MCF 10A (cell line): ENCODE results near the gene MYLK2. TPM values are rescaled to one million over a fixed set of nuclear protein-coding genes. Genes with fewer than 3 reads are reported as not detected.

Source experiments
- BruUV-seq: library from RNA; stranded (reverse); fragments of 400-500 nt; replicated peaks from 2 replicates; lab custom pipeline; 2021; lab: Mats Ljungman, UMichigan
- CTCF ChIA-PET: fragments of 300-600 bp; sonication (Branson Sonifier 250); formaldehyde crosslinking; extraction: SDS; loops from one replicate; lab custom pipeline; 2021; ENCODE audit warnings: antibody characterized with exemption, inconsistent platforms; lab: Yijun Ruan, JAX
- POLR2A ChIA-PET: fragments of 300-600, 350-650 bp; sonication (Branson Sonifier 250); formaldehyde crosslinking; extraction: SDS; loops from one replicate; lab custom pipeline; 2020; ENCODE audit warnings: antibody characterized with exemption, inconsistent platforms; lab: Yijun Ruan, JAX
- DNase-seq: peaks from one replicate; pipeline ENCODE4 v3.0.0-alpha.2; 2018; ENCODE audit not compliant: unreplicated experiment
- H3K27ac Mint-ChIP-seq: one replicate; pipeline ENCODE4 v1.8.0; 2022; ENCODE audit warnings: mild to moderate bottlenecking, low read depth, mixed read lengths; ENCODE audit not compliant: unreplicated experiment
- H3K27me3 Mint-ChIP-seq: one replicate; pipeline ENCODE4 v1.8.0; 2022; ENCODE audit warnings: mixed read lengths; ENCODE audit not compliant: insufficient read depth, unreplicated experiment
- H3K36me3 Mint-ChIP-seq: one replicate; pipeline ENCODE4 v1.8.0; 2022; ENCODE audit warnings: mild to moderate bottlenecking, moderate library complexity, mixed read lengths; ENCODE audit not compliant: insufficient read depth, unreplicated experiment
- H3K4me1 Mint-ChIP-seq: one replicate; pipeline ENCODE4 v1.8.0; 2022; ENCODE audit warnings: mixed read lengths; ENCODE audit not compliant: insufficient read depth, unreplicated experiment
- H3K4me3 Mint-ChIP-seq: one replicate; pipeline ENCODE4 v1.8.0; 2022; ENCODE audit warnings: mild to moderate bottlenecking, moderate library complexity, mixed read lengths; ENCODE audit not compliant: unreplicated experiment
- H3K9me3 Mint-ChIP-seq: one replicate; pipeline ENCODE4 v1.8.0; 2022; ENCODE audit warnings: mixed read lengths; ENCODE audit not compliant: unreplicated experiment
- intact Hi-C: fragments of 100-400 bp; cut with micrococcal nuclease; formaldehyde crosslinking; loops from 2 replicates; pipeline ENCODE4 v1.14.1; 2022
- total RNA-seq: library from RNA; stranded (reverse); gene quantifications from 2 replicates; pipeline ENCODE4 v1.2.3, GENCODE V29; 2022
- TF ChIP-seq, protein P1 (sequence below): fragments of 200-600 bp; IDR thresholded peaks from one replicate; pipeline ENCODE4 v1.8.0; 2022; ENCODE audit warnings: antibody characterized with exemption, mild to moderate bottlenecking; ENCODE audit not compliant: unreplicated experiment

Gene MYLK2
- total RNA-seq, 1 experiment from 2014 or later: 0.14 TPM

DNA sequence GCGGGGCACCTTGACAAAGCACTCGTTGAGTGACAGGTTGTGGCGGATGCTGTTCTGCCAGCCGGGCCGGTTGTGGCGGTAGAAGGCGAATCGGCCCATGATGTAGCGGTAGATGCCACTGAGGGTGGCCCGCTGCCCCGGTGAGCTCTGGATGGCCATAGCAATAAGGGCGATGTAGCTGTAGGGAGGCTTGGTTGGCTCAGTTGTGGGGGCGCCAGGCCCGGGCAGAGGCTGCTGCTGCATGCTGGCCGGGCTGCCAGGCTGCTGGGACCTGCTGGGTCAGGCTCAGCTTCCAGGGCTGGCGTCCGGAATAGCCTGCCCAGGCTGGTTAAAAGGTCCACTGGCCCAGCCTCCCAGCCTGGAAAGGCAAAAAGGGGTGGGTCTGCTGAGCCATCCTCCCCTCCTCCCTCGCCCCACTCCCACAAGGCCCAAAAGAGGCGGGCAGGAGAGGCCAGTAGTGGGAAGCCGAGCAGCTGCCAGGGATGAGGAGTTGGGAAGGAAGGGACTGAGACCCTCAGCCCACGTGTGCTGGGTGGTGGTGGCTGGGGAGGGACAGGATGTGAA, 26.2 kb downstream of the MYLK2 start, which contains the start of gene FOXS1:
Gene FOXS1 (minus strand): TSS at position 305 of the 564 bp plus-strand sequence. CDS start 62 bp downstream, at position 243.
- no peak for DNase-seq
- intact Hi-C loops: no loop called here
- BruUV-seq: no TSS peak
- Mint-ChIP-seq H3K36me3 (no peaks in the 10 kb centered on the region), H3K4me3 (no peak within 1 kb of the TSS), H3K9me3 (no peaks in the 10 kb centered on the region), H3K4me1 (peaks cover 12% of the 10 kb centered on the region), H3K27ac (no peak within 1 kb of the TSS), H3K27me3 (peaks cover 17% of the 10 kb centered on the region)
- ChIA-PET CTCF (interaction anchor here (0.6 to 4.9 kb wide), 10 partner anchors 9 to 233 kb away, joined by 3 to 50 read pairs (median 4); no protein-coding TSS in a partner anchor), POLR2A (interaction anchor here (1.2 kb wide), 1 partner anchor 106 kb away, joined by 4 read pairs; the partner anchor contains the start of gene PDRG1)
- TF ChIP-seq, protein P1, sequence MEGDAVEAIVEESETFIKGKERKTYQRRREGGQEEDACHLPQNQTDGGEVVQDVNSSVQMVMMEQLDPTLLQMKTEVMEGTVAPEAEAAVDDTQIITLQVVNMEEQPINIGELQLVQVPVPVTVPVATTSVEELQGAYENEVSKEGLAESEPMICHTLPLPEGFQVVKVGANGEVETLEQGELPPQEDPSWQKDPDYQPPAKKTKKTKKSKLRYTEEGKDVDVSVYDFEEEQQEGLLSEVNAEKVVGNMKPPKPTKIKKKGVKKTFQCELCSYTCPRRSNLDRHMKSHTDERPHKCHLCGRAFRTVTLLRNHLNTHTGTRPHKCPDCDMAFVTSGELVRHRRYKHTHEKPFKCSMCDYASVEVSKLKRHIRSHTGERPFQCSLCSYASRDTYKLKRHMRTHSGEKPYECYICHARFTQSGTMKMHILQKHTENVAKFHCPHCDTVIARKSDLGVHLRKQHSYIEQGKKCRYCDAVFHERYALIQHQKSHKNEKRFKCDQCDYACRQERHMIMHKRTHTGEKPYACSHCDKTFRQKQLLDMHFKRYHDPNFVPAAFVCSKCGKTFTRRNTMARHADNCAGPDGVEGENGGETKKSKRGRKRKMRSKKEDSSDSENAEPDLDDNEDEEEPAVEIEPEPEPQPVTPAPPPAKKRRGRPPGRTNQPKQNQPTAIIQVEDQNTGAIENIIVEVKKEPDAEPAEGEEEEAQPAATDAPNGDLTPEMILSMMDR: no peak

DNA sequence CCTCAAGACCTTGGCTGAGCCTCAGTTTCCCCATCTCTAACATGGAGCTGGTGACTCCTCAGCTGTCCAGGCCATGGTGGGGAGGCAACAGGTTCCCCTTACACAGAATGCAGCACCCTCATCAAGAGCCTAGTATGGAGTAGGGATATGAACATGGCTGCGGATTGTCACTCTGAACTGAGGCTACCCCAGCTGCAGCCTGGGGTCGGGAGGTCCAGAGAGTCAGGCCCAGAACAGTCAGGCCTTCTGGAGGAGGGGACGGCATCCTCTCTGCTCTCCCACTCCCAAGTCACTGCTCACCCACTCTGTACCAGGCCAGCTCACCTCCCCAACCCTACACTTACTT, 27.6 kb downstream of the MYLK2 start:
- Mint-ChIP-seq H3K4me3 (no peak overlapping the region), H3K4me1 (peaks cover 11% of the 10 kb centered on the region), H3K27ac (no peak overlapping the region), H3K36me3 (no peaks in the 10 kb centered on the region), H3K27me3 (peaks cover 31% of the 10 kb centered on the region), H3K9me3 (no peaks in the 10 kb centered on the region)
- CTCF ChIA-PET: interaction anchor here (0.5 to 4.9 kb wide), 37 partner anchors 9 to 904 kb away, joined by 3 to 50 read pairs (median 4); partner anchors contain the start of gene PDRG1
- BruUV-seq: no TSS peak
- intact Hi-C loops: loop anchor here (1.0 to 2.0 kb wide), 2 partner anchors 23 to 122 kb away; no protein-coding TSS in a partner anchor
- no peak for DNase-seq
- POLR2A ChIA-PET: no interaction called here
- TF ChIP-seq, protein P1: no peak

DNA sequence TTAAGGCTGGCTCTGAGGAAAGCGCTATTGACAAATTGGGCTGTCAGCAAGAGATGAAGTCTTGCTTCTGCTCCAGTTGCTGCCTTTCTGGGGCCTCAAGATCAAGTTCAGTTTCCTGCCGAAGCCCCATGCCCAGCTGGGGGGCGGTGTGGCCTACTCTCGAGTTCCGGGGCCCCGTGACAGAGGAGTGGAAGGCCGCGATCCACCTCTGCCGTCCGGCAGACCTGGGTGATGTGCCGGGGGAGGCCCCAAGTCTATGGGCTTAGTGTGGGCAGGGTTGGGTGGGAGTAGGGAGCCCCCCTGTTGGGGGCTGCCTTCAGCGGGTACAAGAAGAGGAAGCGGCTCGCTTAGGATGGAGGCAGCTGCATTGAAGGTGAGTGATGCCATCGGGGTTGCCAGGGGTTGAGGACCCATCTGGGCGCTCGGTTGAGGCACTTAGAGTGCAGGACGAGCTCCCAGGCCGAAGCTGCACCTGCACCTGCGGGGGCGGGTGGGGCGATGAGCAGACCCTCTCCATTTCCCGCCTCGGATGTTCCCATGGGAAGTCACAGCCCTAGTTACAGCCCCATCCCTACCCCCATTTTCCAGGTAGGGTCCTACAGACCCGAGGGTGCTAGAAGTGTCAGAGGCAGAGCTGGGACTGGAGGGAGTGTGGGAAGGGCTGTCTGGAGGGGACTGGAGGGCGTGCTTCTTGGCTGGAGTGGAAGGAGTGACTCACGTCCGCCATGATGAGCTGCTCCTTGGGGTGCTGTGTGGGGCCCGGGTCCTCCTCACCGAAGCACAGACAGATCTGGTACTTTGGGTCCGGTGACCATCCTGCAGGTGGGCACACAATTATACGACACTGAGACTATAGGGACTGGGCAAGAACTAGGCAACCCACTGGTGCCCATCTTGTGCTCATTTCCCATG, 29.2 kb downstream of the MYLK2 start:
- ChIA-PET CTCF (interaction anchor here (0.6 to 12.8 kb wide), 18 partner anchors 8 to 549 kb away, joined by 3 to 200 read pairs (median 6); partner anchors contain the start of gene PDRG1), POLR2A (interaction anchor here (0.7 to 2.0 kb wide), 2 partner anchors 61 to 104 kb away, joined by 3 to 4 read pairs; partner anchors contain the start of gene PDRG1)
- no peak for DNase-seq
- H3K9me3 Mint-ChIP-seq: no peaks in the 10 kb centered on the region
- TF ChIP-seq, protein P1: no peak
- H3K4me1 Mint-ChIP-seq: no peaks in the 10 kb centered on the region
- no peaks in the 10 kb centered on the region for H3K36me3 Mint-ChIP-seq
- intact Hi-C loops: no loop called here
- BruUV-seq: no TSS peak
- H3K27ac Mint-ChIP-seq: no peak overlapping the region
- no peak overlapping the region for H3K4me3 Mint-ChIP-seq
- peaks cover 33% of the 10 kb centered on the region for H3K27me3 Mint-ChIP-seq
